HG03439 (cell line): ENCODE measurements around the gene SF3B1.
"Not testable (repeated sequence)": the region's sequence is repeated elsewhere in the genome, so short reads cannot be mapped to it uniquely, and the experiment has no call there.

Experiments used
- ATAC-seq: cut with Tn5 transposase; IDR thresholded peaks from one replicate; pipeline ENCODE4 v1.9.1; 2021; ENCODE audit warnings: mild to moderate bottlenecking, moderate library complexity; ENCODE audit not compliant: unreplicated experiment

SF3B1 gene

DNA sequence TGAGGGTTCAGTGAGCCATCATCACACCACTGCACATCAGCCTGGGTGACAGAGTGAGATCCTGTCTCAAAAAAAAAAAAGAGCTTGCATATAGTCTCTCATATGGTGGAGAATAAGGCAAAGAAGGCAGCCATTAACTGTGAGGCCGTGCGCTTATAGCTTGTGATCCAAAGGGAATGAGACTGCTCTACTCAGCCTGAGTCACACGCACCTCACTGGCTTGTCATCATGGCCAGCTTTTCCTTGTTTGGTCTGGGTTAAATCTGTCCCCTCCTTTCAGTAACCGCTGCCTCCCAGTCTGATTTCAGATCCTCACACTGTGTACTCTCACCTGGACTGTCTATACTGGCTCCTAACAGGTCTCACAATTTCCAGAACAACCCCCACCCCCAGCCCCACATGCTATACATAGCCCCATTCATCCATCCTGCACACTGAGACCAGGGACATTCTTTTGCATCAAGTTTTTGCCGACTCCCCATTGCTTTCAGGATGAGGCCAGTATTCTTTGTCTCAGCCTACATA is 88.9 kb downstream of the SF3B1 start:
- ATAC-seq = no peak

DNA sequence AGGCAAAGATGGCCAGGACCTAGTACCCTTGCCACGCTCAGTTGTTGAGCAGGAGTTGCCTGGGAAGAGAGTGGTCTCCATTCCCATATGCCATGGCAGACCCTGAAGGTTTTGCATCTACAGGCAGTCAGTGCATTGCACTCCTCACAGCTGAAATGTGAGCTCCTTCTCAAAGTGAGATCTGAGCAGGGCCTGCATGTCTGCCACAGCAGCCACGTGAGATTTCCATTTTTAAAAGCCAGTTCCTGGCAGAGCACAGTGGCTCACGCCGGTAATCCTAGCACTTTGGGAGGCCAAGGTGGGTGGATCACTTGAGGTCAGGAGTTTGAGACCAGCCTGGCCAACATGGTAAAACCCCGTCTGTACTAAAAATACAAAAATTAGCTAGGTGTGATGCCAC is 90.9 kb downstream of the SF3B1 start:
- not testable (repeated sequence) for ATAC-seq

DNA sequence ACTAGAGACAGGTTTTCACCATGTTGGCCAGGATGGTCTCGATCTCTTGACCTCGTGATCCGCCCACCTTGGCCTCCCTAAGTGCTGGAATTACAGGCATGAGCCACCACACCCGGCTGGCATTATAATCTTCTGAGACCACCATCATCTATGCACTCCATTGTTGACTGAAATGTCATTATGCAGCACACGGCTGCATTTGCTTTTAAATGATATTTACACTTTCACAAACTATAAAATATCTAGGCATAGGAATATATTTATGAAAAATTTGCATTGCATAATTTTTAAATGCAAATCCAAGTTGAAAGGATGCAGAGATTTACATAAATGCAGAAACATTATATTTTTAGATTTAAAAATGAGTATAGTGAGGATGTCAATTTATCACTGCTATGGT is 94.2 kb downstream of the SF3B1 start:
- no peak for ATAC-seq
